GM12865 (cell line): ENCODE measurements around the gene SH3BP1.

ENCODE experiments used
- DNase-seq: peaks from one replicate; pipeline ENCODE4 v3.0.0; 2010; ENCODE audit warnings: low read depth
- H3K4me3 ChIP-seq: 2 replicates; pipeline ENCODE4 v1.5.1; 2011; ENCODE audit warnings: mild to moderate bottlenecking, low read depth, low read length, control low read depth
- TF ChIP-seq, protein P1 (sequence below): IDR thresholded peaks from 2 replicates; pipeline ENCODE4 v1.5.1; 2011; ENCODE audit warnings: low read length, control low read depth, low read depth, inconsistent platforms; ENCODE audit not compliant: insufficient read depth; ENCODE audit errors: missing control alignments

SH3BP1 gene

DNA sequence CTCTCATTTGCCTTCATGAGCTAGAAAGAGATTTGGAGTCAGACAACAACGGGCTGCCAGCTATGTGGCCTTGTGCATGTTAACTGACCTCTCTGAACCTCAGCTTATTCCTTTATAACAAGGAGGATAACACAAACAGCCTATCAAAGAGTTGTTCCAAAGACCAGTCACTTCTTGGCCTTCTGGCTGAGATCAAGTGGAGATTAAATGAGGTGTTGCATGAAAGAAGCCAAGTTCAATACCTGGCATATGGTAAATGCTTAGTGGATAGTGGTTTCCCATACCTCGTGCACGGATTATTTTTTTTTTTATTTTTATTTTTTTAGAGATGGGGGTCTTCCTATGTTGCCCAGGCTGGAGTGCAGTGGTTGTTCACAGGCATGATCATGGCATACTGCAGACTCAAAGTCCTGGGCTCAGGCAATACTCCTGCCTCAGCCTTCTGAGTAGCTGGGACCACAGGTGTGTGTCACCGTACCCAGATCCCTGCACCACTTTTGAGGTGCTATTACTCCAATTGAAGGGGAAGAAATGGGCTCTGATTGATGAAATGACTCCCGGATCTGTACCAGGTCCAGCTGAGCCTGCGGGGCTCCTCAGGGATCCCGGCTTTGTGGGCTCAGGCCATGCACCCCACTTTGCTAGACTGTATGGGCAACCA lies 40.9 kb downstream of the SH3BP1 start:
- TF ChIP-seq, protein P1, sequence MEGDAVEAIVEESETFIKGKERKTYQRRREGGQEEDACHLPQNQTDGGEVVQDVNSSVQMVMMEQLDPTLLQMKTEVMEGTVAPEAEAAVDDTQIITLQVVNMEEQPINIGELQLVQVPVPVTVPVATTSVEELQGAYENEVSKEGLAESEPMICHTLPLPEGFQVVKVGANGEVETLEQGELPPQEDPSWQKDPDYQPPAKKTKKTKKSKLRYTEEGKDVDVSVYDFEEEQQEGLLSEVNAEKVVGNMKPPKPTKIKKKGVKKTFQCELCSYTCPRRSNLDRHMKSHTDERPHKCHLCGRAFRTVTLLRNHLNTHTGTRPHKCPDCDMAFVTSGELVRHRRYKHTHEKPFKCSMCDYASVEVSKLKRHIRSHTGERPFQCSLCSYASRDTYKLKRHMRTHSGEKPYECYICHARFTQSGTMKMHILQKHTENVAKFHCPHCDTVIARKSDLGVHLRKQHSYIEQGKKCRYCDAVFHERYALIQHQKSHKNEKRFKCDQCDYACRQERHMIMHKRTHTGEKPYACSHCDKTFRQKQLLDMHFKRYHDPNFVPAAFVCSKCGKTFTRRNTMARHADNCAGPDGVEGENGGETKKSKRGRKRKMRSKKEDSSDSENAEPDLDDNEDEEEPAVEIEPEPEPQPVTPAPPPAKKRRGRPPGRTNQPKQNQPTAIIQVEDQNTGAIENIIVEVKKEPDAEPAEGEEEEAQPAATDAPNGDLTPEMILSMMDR: no peak
- no peak overlapping the region for H3K4me3 ChIP-seq
- DNase-seq: no peak

DNA sequence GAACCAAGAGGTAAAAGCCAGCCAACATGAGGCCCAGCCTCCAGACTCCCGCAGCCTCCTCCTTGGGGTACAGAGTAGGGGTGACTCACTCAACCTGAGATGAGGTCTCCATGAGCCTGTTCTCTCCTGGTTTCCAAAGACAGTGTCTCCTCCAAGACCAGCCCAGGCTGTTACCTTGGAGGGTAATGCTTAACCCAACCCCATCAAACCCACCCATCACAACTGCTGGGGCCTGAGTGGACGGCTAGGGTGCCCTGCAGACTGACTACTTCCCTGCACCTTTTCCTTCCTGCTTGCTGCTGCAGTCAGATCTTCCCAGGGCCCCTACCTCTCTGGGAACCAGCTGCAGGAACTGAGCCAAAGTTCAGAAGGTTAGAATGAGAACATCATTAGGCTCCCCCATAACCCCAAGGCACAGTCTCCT lies 41.5 kb downstream of the SH3BP1 start:
- TF ChIP-seq, protein P1: no peak
- H3K4me3 ChIP-seq: no peak overlapping the region
- no peak for DNase-seq

DNA sequence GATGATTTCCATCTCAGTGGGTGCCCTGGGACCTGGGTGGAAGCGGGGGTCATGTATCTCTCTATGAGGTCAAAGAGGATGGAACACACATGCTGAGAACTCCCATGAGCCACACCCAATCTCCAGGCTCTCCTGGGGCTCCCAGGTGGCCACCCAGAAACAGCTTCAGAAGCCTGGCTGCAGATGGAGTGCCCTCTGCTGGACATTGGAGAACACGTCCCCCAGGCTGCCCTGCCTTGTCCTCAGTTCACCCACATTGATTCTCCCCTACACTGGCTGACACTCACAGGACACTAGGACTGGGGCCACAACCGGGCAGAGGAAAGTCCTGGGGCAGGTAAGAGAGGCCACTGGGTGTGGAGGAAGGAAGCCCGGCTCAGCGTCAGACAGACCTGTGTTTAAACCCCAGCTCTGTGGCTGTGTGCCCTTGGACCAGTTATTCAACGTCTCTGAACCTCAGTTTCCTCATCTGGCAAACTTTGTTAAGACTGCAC lies 42.1 kb downstream of the SH3BP1 start:
- peak; percentile 88 for DNase-seq
- TF ChIP-seq, protein P1: peak; percentile 90
- H3K4me3 ChIP-seq: no peak overlapping the region

DNA sequence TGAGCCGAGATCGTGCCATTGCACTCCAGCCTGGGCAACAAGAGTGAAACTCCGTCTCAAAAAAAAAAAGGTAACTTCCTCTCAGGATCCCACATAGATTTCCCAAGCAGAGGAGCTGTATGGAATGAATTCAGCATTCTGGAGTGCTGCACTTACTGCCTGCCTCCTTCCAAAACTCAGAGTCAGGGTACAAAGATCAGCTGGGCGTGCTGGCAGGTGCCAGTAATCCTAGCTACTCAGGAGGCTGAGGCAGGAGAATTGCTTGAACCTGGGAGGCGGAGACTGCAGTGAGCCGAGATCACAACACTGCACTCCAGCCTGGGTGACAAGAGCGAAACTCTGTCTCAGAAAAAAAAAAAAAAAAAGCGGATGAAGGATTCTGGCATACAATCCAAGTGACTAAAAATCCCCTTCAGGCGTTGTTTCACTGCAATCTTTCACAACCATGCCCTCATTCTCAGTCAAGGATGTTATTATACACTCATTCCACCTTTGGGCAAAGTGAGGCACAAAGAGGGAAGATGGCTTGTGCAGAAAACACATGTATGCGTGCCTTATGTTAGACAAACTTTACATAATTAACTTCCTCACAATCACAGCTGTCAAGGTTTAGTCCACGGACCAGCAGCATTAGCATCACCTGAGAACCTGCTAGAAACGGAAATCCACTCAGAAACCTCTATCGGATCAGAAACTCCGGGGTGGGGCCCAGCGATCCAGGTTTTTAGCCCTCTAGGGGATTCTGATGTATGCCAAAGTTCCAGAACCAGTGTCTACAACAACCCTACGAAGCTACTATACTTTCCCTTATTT lies 45.5 kb downstream of the SH3BP1 start:
- TF ChIP-seq, protein P1: no peak
- DNase-seq: no peak
- no peak overlapping the region for H3K4me3 ChIP-seq

DNA sequence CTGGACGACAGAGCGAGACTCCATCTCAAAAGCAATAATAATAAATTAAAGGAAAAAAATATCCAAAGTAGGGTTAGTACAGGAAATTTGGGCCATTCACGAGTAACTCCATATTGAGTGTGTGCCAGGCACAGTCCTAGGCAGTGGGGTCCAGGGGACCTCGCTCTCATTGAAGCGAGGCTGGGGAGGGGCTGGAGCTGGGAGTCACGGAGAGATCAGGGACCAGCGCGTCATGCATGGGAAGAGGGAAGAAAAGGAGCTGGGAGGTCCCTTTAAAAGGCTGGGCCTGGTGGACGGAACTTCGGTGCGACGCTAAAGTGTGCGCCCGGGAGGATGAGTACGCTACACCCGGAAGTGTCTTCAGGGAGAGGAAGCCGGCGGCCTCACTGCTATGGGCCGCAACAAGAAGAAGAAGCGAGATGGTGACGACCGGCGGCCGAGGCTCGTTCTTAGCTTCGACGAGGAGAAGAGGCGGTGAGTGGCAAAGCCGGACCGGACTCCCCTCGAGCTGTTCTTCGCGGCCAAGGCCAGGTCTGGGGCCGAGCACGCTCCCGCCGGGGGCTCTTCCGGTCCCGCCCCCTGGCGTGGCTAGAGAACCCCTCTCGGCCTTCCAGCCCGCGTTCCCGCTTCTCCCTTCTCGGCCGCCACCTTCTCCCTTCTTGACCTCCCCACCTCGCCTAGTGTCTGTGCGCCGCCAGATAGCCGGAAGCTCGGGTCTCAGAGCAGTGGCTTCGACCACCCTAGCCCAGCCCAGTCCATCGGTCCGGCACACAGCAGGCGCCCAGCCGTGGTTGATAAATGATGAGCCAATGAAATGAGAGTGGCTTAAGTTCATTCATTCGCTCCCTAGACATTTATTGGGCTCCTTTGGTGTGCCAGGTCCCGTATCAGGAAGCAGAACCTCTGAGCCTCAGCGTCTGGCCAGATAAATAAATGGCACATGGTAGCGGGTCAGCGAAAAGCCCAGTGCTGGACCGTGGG lies 46.8 kb downstream of the SH3BP1 start, which contains the start of gene NOL12:
Gene NOL12, plus strand, starts transcription at position 342 of the 981 bp plus-strand sequence. Its CDS starts 50 bp downstream, at position 392.
- H3K4me3 ChIP-seq: peak within 1 kb of the TSS; percentile 95
- DNase-seq: peak; percentile 92
- TF ChIP-seq, protein P1: no peak

DNA sequence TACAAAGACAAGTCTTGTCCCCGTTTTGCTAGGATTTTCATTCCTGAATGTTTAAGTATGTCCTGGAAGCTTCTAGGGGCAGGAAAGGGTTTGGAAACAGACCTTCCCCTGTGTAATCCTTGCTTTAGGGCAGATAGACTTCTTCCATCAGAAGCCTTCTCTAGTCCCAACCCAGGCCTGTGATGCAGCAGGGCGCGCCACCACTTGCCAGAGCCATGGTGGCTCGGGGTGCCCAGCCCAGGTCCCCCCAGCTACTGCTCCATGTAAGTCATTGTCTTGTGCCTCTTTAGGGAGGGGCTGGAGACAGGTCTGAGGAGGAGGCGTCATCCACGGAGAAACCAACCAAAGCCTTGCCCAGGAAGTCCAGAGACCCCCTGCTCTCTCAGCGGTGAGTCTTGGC lies 50.9 kb downstream of the SH3BP1 start:
- DNase-seq: no peak
- H3K4me3 ChIP-seq: no peak overlapping the region

More for the DNA sequence above, 50.9 kb downstream of the SH3BP1 start:
- TF ChIP-seq, protein P1: no peak
